Epithelial cell of proximal tubule (primary cell): ENCODE data around the gene DNER. TPM values are rescaled to one million over a fixed set of nuclear protein-coding genes. Genes with fewer than 3 reads are reported as not detected.

Experiments used
- DNase-seq: peaks from one replicate; pipeline ENCODE4 v3.0.0-alpha.2; 2011; ENCODE audit warnings: low read depth
- H3K4me3 ChIP-seq: 2 replicates; pipeline ENCODE4 v1.5.1; 2011; ENCODE audit warnings: low read depth, mild to moderate bottlenecking, low read length
- total RNA-seq: library from RNA; depleted of rRNA; stranded (reverse); fragments of >200 nt; gene quantifications from 2 replicates; pipeline ENCODE4 v1.2.3, GENCODE V29; 2015
- TF ChIP-seq, protein P1 (sequence below): conservative IDR thresholded peaks from 2 replicates; pipeline ENCODE4 v1.5.1; 2012; ENCODE audit warnings: low read depth, mild to moderate bottlenecking, low read length

DNER gene
- total RNA-seq, 1 donor from 2014 or later, result 2.7 TPM

DNA sequence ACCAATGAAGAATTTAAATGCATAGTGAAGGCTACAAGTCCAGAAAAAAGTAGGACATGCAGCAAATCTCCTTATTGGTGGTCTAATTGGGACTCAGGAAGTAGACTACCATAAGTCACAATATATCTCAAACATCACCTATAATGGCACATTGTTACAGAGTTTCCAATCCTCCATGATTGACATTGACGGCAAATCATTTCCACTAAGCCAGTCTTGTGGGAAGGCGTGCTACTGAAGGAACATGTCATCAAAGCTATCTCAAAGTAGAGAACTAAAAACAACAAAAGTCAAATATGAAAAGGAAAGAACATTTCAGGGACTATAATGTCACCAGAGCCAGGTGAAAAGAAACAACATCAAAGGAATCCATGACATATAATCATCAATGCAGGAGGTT is 276.9 kb downstream of the DNER start:
- DNase-seq, result no peak
- H3K4me3 ChIP-seq, result no peak overlapping the region
- TF ChIP-seq, protein P1, sequence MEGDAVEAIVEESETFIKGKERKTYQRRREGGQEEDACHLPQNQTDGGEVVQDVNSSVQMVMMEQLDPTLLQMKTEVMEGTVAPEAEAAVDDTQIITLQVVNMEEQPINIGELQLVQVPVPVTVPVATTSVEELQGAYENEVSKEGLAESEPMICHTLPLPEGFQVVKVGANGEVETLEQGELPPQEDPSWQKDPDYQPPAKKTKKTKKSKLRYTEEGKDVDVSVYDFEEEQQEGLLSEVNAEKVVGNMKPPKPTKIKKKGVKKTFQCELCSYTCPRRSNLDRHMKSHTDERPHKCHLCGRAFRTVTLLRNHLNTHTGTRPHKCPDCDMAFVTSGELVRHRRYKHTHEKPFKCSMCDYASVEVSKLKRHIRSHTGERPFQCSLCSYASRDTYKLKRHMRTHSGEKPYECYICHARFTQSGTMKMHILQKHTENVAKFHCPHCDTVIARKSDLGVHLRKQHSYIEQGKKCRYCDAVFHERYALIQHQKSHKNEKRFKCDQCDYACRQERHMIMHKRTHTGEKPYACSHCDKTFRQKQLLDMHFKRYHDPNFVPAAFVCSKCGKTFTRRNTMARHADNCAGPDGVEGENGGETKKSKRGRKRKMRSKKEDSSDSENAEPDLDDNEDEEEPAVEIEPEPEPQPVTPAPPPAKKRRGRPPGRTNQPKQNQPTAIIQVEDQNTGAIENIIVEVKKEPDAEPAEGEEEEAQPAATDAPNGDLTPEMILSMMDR, result no peak

DNA sequence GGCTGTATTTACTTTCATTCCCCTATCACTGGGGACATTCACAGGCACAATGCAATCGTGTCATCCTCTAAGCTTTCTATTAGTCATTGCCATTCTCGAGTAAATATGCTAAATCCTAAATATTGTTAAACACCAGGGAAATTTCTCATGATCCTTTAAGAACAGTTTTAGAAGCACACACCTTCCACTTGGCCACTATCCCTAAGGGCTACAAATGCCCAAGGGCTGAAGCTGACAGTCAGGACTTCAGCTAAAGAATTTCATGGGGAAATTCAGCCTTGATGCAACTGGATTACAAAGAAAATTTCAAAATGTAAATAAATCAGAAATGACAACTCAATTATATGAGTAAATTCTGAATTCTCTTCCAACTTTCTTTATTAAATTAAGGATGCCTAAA is 280.2 kb downstream of the DNER start:
- H3K4me3 ChIP-seq, result no peak overlapping the region
- no peak for DNase-seq
- TF ChIP-seq, protein P1, result no peak

DNA sequence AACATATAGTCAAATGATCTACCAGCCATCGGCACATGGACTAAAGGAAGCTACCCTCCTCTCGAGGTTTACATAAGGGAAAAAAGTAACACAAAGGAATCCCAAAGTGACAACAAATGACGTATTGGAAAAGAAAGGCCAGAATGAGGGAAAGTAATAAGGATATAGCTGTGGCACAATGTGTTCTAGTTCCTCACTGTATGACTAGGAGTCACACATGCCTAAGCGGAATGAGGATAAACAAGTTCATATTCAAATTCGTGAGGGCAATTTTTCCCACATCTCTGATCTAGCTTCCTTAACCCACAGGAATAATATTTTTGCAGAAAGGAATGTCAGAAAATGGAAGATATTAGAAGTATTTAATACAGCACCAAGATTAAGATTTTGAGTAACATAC is 281.0 kb downstream of the DNER start:
- TF ChIP-seq, protein P1, result no peak
- H3K4me3 ChIP-seq, result no peak overlapping the region
- no peak for DNase-seq

DNA sequence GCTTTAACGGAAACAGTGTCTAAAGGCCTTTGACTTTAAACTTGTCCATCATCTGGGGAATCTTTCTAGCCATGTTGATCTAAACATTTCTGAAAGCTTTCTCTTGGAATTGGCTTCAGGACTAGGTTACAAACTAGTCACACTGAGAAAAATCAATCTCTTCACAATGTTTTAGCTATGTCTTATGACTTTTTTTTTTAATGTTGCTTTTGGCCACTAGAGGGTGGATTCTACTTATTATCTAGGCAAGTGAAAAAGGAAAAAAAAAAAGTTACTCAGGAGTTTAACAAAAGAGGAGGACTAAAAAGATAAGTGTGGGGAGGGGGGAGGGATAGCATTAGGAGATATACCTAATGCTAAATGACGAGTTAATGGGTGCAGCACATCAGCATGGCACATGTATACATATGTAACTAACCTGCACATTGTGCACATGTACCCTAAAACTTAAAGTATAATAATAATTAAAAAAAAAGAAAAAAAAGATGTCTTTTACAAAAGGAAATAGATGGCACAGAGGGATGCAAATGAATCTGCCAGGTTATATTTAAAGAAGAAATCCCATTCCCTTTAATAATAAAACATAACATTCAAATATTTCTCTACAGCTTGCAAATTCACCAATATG is 282.9 kb downstream of the DNER start:
- DNase-seq, result no peak
- TF ChIP-seq, protein P1, result peak; percentile 53
- H3K4me3 ChIP-seq, result no peak overlapping the region

DNA sequence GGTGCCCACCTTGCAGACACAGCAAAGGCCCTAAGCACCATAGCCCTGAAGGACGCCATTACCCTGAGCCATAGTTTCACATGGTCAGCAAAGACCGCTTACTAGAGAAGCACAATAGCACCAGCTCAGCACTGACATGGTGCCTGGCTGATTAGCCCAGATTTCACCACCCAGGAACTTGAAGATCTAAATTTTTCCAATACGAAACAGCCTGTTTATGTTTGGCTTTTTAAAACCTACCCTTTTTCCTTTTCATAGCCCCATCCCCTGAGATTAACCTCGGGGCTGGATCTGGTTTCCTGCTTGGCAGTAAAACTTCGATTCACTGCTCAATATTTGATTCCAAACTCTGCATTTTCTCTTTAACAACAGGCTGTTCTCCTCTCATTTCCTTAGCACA is 284.8 kb downstream of the DNER start:
- no peak overlapping the region for H3K4me3 ChIP-seq
- no peak for DNase-seq
- TF ChIP-seq, protein P1, result no peak

DNA sequence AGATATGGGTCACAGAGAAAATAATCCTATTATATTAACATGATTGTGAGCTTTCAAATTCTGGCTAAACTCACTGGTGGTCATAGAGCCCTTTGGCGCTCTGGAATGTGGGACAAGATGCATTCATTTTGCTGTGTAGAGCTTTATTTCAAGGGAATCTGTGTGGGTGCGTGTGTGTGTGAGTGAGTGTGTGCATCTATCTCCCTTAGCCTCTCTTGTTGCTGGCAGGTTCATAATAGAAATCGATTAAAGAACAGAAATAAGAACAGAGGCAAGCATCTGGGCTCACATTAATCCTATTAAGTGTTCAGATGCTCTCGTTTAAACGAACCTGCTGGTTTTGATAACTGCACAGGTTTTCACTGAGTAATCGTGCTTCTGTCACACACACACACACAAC is 287.9 kb downstream of the DNER start:
- no peak overlapping the region for H3K4me3 ChIP-seq
- DNase-seq, result no peak
- TF ChIP-seq, protein P1, result no peak

DNA sequence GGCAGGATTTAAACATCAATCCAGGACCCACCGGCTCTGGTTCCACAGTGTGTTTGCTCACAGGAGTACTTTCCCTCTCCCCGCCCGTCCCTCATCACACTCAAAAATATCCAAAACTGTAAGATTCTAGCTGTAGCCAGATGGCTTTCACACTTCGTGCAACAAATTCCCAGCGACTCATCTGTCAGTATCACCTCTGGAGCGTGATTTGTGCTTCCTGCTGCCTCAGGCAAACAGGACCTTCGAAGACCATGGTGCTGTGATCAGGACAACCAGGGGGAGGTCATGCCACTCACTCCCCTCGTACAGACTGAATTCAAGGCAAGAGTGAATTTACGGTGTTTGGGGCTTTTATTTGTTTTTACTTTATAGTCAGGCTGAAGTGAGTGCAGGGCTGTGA is 288.8 kb downstream of the DNER start:
- no peak overlapping the region for H3K4me3 ChIP-seq
- no peak for DNase-seq
- TF ChIP-seq, protein P1, result no peak
